Measurements from ENCODE around the gene AUP1. TPM values are rescaled to one million over a fixed set of nuclear protein-coding genes. Genes with fewer than 3 reads are reported as not detected.

The AUP1 gene
- total RNA-seq, 4 donors from 2014 or later, result 93.7 to 168 (median 112) TPM

DNA sequence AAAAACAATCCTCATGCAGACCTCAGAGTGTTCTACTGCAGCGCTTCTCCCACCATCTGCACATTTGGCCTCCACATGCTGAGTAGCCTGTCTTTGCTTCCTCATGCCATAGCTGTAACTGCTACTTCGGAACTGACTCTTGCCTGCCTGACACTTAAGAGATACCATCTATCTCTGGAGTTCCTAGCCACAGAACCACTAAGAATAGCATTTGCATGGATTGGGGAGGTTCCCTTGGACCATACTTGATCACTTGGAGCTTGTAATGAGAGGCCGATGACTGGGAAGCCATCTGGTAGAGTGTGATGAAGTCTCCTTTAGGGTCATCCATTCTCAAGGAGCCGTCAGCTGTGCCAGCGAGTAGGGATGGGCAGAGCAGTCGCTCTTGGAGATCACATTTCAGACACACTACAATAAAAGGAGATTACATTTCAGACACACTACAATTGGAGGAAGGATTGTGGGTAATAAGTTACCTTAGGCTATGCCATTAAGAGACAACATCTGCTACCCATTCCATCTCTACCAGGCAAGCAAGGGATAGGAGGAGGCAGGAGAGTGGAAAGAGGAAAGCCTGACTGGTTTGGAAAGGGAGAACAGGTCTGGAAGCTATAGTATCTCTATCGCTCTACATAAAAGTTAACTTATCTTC, 46.8 kb upstream of the AUP1 start:
- WGBS, 2 donors, result 84 to 89% methylated on average over 7 of the region's 7 CpGs
- no peaks in the 10 kb centered on the region for H3K9me3 ChIP-seq
- TF ChIP-seq POLR2A (IDR thresholded peaks at IDR 0.05), result no peak
- no peak overlapping the region for H3K4me3 ChIP-seq (replicated peaks in 1 of 3)
- DNase-seq, result no peak
- H3K36me3 ChIP-seq, result no peaks in the 10 kb centered on the region
- no peak overlapping the region for H3K27ac ChIP-seq
- intact Hi-C loops (cut with DNase I), result no loop called here
- no peaks in the 10 kb centered on the region for H3K27me3 ChIP-seq
- no peaks in the 10 kb centered on the region for H3K4me1 ChIP-seq

GRCh38 chr2:74575320-74575719, 45.8 kb upstream of the AUP1 start:
- DNase-seq, result no peak
- TF ChIP-seq, protein P1, sequence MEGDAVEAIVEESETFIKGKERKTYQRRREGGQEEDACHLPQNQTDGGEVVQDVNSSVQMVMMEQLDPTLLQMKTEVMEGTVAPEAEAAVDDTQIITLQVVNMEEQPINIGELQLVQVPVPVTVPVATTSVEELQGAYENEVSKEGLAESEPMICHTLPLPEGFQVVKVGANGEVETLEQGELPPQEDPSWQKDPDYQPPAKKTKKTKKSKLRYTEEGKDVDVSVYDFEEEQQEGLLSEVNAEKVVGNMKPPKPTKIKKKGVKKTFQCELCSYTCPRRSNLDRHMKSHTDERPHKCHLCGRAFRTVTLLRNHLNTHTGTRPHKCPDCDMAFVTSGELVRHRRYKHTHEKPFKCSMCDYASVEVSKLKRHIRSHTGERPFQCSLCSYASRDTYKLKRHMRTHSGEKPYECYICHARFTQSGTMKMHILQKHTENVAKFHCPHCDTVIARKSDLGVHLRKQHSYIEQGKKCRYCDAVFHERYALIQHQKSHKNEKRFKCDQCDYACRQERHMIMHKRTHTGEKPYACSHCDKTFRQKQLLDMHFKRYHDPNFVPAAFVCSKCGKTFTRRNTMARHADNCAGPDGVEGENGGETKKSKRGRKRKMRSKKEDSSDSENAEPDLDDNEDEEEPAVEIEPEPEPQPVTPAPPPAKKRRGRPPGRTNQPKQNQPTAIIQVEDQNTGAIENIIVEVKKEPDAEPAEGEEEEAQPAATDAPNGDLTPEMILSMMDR (IDR thresholded peaks at IDR 0.05), result no peak
- TF ChIP-seq POLR2A (IDR thresholded peaks at IDR 0.05), result no peak
- H3K27ac ChIP-seq, result no peak overlapping the region
- no peak overlapping the region for H3K4me3 ChIP-seq (replicated peaks in 1 of 3)
- no peaks in the 10 kb centered on the region for H3K9me3 ChIP-seq
- no peaks in the 10 kb centered on the region for H3K36me3 ChIP-seq
- intact Hi-C loops (cut with DNase I), result no loop called here
- no peaks in the 10 kb centered on the region for H3K27me3 ChIP-seq
- no peaks in the 10 kb centered on the region for H3K4me1 ChIP-seq
- WGBS, 2 donors, result 93 to 97% methylated on average over 4 of the region's 4 CpGs

- H3K27ac ChIP-seq, result no peak overlapping the region
- intact Hi-C loops (cut with DNase I), result no loop called here
- H3K27me3 ChIP-seq, result no peaks in the 10 kb centered on the region
- DNase-seq, result no peak
- H3K4me1 ChIP-seq, result no peaks in the 10 kb centered on the region
- H3K4me3 ChIP-seq (replicated peaks in 1 of 3), result no peak overlapping the region
- no peak for TF ChIP-seq POLR2A (IDR thresholded peaks at IDR 0.05)
- TF ChIP-seq, protein P1 (IDR thresholded peaks at IDR 0.05), result no peak
- no peaks in the 10 kb centered on the region for H3K9me3 ChIP-seq
- H3K36me3 ChIP-seq, result no peaks in the 10 kb centered on the region
- WGBS, 2 donors, result 65 to 66% methylated on average over 7 of the region's 7 CpGs
These were observed 44.4 kb upstream of the AUP1 start for GRCh38 chr2:74573747-74574562.

GRCh38 chr2:74572178-74572925, 42.8 kb upstream of the AUP1 start:
- Histone ChIP-seq H3K36me3 (no peaks in the 10 kb centered on the region), H3K27ac (no peak overlapping the region), H3K9me3 (no peaks in the 10 kb centered on the region), H3K4me3 (replicated peaks in 1 of 3) (no peak overlapping the region), H3K27me3 (no peaks in the 10 kb centered on the region), H3K4me1 (no peaks in the 10 kb centered on the region)
- no peak for DNase-seq
- whole genome bisulfite sequencing, 2 donors, result 77 to 81% methylated on average over 3 of the region's 3 CpGs
- no peak for TF ChIP-seq POLR2A (IDR thresholded peaks at IDR 0.05)
- intact Hi-C loops (cut with DNase I), result no loop called here

- no peak for TF ChIP-seq POLR2A (IDR thresholded peaks at IDR 0.05)
- TF ChIP-seq, protein P1 (IDR thresholded peaks at IDR 0.05), result no peak
- H3K27ac ChIP-seq, result no peak overlapping the region
- H3K9me3 ChIP-seq, result no peaks in the 10 kb centered on the region
- WGBS, 2 donors, result 82 to 89% methylated on average over 1 of the region's 1 CpG
- no peak overlapping the region for H3K4me3 ChIP-seq (replicated peaks in 1 of 3)
- H3K27me3 ChIP-seq, result no peaks in the 10 kb centered on the region
- DNase-seq, result no peak
- intact Hi-C loops (cut with DNase I), result no loop called here
- H3K36me3 ChIP-seq, result no peaks in the 10 kb centered on the region
- no peaks in the 10 kb centered on the region for H3K4me1 ChIP-seq
These were observed 41.6 kb upstream of the AUP1 start for GRCh38 chr2:74571058-74571457.

Data from thyroid gland (tissue), 4 donors.